AG04450 (cell line): Measurements from ENCODE around the gene ZBTB40. TPM values are rescaled to one million over a fixed set of nuclear protein-coding genes. Genes with fewer than 3 reads are reported as not detected.

Source experiments
- CTCF ChIA-PET: fragments of 300-600, 350-600 bp; formaldehyde crosslinking; extraction: SDS; loops from one replicate; lab custom pipeline; 2022; ENCODE audit warnings: antibody characterized with exemption, inconsistent platforms; lab: Charles Lee
- POLR2A ChIA-PET: fragments of 350-600 bp; formaldehyde crosslinking; extraction: SDS; loops from one replicate; lab custom pipeline; 2021; ENCODE audit warnings: antibody characterized with exemption, inconsistent platforms; lab: Yijun Ruan, JAX
- DNase-seq: peaks from one replicate; pipeline ENCODE4 v3.0.0-alpha.2; 2011; ENCODE audit warnings: low read depth, low spot score
- H3K27ac ChIP-seq: one replicate; pipeline ENCODE4 v1.5.1; 2012; ENCODE audit warnings: low read depth, low read length, control low read depth
- H3K27me3 ChIP-seq: one replicate; pipeline ENCODE4 v1.6.0; 2012; ENCODE audit warnings: low read length; ENCODE audit not compliant: control insufficient read depth, insufficient read depth
- H3K4me3 ChIP-seq: 2 replicates; pipeline ENCODE4 v1.5.1; 2011; ENCODE audit warnings: mild to moderate bottlenecking, low read depth, low read length, control low read depth
- H3K9me3 ChIP-seq: 2 replicates; pipeline ENCODE4 v1.5.1; 2012; ENCODE audit warnings: low read length; ENCODE audit not compliant: control insufficient read depth, insufficient read depth
- CTCF ChIP-seq: IDR thresholded peaks from 2 replicates; pipeline ENCODE4 v1.5.1; 2011; ENCODE audit warnings: low read depth, low read length, control low read depth, inconsistent platforms
- polyA plus RNA-seq: library from polyadenylated mRNA; depleted of rRNA; stranded (reverse); fragments of >200 nt; gene quantifications from 2 replicates; pipeline ENCODE4 v1.2.3, GENCODE V29; 2011

The ZBTB40 gene
- polyA plus RNA-seq, 1 experiment = 5.9 TPM

DNA sequence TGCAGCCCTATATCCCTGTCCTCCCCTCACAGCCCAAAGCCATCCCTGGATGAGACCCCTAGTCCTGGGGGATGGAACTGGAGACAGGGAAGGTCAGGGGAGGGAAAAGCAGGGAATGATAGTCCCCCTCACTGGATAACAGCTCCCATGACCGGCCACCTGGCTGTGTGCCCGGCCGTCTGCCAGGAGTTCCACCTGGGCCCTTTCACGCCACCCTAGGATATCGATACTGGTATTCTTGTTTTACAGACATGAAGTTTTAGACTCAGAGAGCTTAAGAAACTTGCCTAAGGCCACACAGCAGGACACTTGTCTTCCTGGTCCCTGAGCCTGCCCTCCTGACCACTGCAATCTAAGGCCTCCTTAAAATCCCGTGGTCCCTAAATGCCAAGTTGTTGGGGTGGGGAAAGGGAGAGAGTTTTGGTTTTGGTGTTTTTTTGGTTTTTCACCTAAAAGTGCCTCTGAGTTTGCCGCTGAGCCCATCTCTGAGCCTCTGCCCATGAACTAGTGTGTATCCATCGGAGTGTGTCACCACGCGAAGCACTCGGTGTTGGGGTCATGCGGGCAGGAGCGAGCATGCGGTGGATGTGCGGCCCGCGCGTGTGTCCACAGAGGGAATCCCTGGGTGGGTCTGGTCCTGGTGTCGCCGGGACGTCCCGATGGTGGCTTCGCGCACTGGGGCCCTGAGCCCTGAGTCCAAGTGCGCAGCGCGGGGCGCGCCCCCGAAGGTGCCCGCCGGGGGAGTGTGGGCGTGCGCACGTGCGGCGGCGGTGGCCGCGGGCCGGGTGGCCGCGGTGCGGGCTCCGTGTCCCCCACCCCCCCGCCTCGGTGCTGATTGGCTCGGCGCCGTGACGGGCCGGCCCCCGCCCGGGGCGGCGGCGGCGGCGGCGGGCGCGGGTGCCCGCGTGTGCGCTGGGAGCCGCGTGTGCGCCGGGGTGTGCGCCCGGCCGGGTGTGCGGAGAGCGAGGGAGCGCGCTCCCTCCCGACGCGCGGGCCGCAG lies 111.2 kb downstream of the ZBTB40 start, which contains the start of gene EPHA8:
EPHA8 (plus strand) TSS at position 906 of the 1,000 bp plus-strand sequence. CDS start 147 bp downstream, outside the sequence.
- Histone ChIP-seq H3K4me3 (no peak within 1 kb of the TSS), H3K27me3 (peaks cover 79% of the 10 kb centered on the region), H3K9me3 (no peaks in the 10 kb centered on the region; the same call in 1 of the 2 replicates), H3K27ac (no peak within 1 kb of the TSS)
- CTCF ChIA-PET = no interaction called here
- TF ChIP-seq CTCF = no peak
- no peak for DNase-seq
- POLR2A ChIA-PET = no interaction called here

DNA sequence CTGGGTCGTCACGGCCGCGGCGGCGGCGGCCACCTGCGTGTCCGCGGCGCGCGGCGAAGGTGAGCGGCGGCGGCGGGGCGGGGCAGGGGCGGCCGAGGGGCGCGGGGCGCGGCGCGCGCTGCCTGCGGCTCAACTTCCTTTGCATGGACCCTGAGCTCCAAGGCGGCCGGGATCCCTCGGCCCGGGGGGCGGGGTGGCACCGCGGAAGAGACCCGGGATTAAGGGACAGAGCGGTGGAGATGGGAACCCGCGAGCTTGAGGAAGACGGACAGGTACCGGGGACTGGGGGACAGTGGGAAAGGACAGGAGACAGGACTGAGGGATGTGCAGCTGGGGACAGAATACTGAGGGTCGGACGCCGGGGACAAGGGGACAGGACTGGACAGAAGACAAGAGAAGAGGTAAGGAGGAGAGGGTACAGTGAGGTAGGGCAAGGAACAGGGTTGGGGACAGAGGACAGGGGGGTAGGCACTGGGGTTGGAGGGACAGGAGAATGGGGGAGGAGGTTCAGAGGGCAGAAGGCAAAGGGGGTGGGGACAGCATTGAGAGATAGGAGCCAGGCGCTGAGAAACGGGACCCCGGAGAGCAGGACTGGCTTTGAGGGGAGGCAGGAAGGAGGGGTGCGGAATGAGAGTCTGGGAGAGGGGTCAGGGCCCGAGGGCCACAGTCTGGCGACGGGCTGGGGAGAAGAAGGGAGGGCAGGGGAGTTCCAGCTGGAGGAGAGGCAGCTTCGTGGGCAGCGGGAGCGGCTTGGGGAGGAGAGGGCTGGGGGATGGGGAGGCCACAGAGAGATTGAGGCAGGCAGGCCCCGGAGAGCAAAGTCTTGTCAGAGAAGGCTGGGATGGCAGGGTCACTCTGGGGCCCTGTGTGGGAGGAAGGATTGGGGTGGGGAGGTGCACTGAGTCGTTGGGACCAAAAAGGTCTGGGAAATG lies 112.3 kb downstream of the ZBTB40 start:
- CTCF ChIA-PET = no interaction called here
- no peak overlapping the region for H3K4me3 ChIP-seq
- H3K9me3 ChIP-seq = no peaks in the 10 kb centered on the region; the same call in 1 of the 2 replicates
- no peak for TF ChIP-seq CTCF
- no peak overlapping the region for H3K27ac ChIP-seq
- peaks cover 88% of the 10 kb centered on the region for H3K27me3 ChIP-seq
- DNase-seq = no peak
- POLR2A ChIA-PET = no interaction called here

DNA sequence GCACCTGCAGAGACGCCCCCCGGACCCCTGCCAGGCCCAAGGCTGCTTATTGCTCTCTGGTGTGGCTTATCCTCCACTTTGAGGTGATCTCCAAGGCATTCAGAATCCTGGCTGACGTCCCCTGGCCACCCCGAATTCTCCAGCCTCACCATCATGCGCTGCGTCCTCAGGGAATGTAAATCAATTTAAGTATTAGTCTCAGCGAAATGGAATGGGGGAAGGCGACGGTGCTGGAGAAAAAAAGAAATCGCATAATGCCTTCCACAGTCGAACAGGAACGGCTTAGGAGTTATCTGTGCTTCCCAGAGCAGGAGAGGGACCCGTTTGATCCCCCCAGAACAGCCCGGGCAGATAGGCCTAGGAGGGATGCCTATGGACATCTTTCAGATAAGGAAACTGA lies 114.5 kb downstream of the ZBTB40 start:
- Histone ChIP-seq H3K27ac (no peak overlapping the region), H3K4me3 (no peak overlapping the region), H3K9me3 (no peaks in the 10 kb centered on the region; the same call in 1 of the 2 replicates), H3K27me3 (peaks cover 75% of the 10 kb centered on the region)
- CTCF ChIA-PET = no interaction called here
- POLR2A ChIA-PET = no interaction called here
- DNase-seq = no peak
- no peak for TF ChIP-seq CTCF

GRCh38 chr1:22567197-22567596 lies 115.5 kb downstream of the ZBTB40 start:
- TF ChIP-seq CTCF = no peak
- POLR2A ChIA-PET = no interaction called here
- DNase-seq = no peak
- CTCF ChIA-PET = no interaction called here
- Histone ChIP-seq H3K27ac (no peak overlapping the region), H3K4me3 (no peak overlapping the region), H3K9me3 (no peaks in the 10 kb centered on the region; the same call in 1 of the 2 replicates), H3K27me3 (peaks cover 64% of the 10 kb centered on the region)
